T-cell (primary cell): Measurements from ENCODE around the gene WDR46. TPM values are rescaled to one million over a fixed set of nuclear protein-coding genes. Genes with fewer than 3 reads are reported as not detected.
A peak's percentile ranks its signal among the peaks of the same experiment; 100 is the strongest.

ENCODE experiments used
- ATAC-seq, 4 experiments: fragments of 200-7000 bp in 3 of 4; fragments of 150-1000 bp in 1 of 4; cut with Tn5 transposase; replicated peaks in 1 of 4; 1 replicate in 3 of 4; 2 replicates in 1 of 4; pipeline ENCODE4 v1.10.0; 2021; ENCODE audit warnings: moderate library complexity in 3 of 4, mild to moderate bottlenecking in 2 of 4, moderate number of reproducible peaks in 1 of 4
- CTCF ChIA-PET, 2 donors: fragments of 300-600 bp; sonication (Branson Sonifier 250); formaldehyde crosslinking; loops; one replicate each; lab custom pipeline; 2022; ENCODE audit warnings: antibody characterized with exemption in 2 of 2; lab: Charles Lee
- POLR2A ChIA-PET, 2 donors: fragments of 300-600 bp; sonication (Branson Sonifier 250); formaldehyde crosslinking; loops; one replicate each; lab custom pipeline; 2022; ENCODE audit warnings: antibody characterized with exemption in 2 of 2; lab: Charles Lee
- DNase-seq, 35 experiments: peaks; one replicate each; pipeline versions ENCODE4 v3.0.0 to v3.0.0-alpha.2; 2013 to 2023
- H3K27ac ChIP-seq: one replicate; pipeline ENCODE4 v1.5.1; 2013; ENCODE audit warnings: low read length
- H3K27me3 ChIP-seq, 2 experiments: replicated peaks in 1 of 2; 1 replicate in 1 of 2; 2 replicates in 1 of 2; pipeline versions ENCODE4 v1.6.1 to v1.7.0; 2013; ENCODE audit warnings: low read length in 1 of 2, mixed read lengths in 1 of 2; ENCODE audit not compliant: control insufficient read depth in 2 of 2, insufficient read depth in 2 of 2; ENCODE audit errors: extremely low read depth in 1 of 2
- H3K36me3 ChIP-seq, 2 donors: 1 replicate in 1 of 2; 2 replicates in 1 of 2; pipeline versions ENCODE4 v1.6.1 to v1.7.0; 2013; ENCODE audit warnings: low read length in 1 of 2; ENCODE audit not compliant: control insufficient read depth in 2 of 2, insufficient read depth in 1 of 2; ENCODE audit errors: extremely low read depth in 1 of 2
- H3K4me1 ChIP-seq, 2 experiments: 1 replicate in 1 of 2; 2 replicates in 1 of 2; pipeline versions ENCODE4 v1.6.1 to v1.7.0; 2013; ENCODE audit warnings: low read length in 2 of 2, mixed read lengths in 1 of 2; ENCODE audit not compliant: insufficient read depth in 2 of 2, control insufficient read depth in 1 of 2; ENCODE audit errors: extremely low read depth in 1 of 2
- H3K4me3 ChIP-seq, 2 donors: 1 replicate in 1 of 2; 2 replicates in 1 of 2; pipeline versions ENCODE4 v1.5.1 to v1.7.0; 2013; ENCODE audit warnings: mild to moderate bottlenecking in 2 of 2, low read length in 1 of 2, moderate library complexity in 1 of 2; ENCODE audit not compliant: control insufficient read depth in 1 of 2; ENCODE audit errors: extremely low read depth in 1 of 2
- H3K9me3 ChIP-seq: 2 replicates; pipeline ENCODE4 v1.7.0; 2013
- H3K27ac Mint-ChIP-seq, 2 donors: one replicate each; pipeline ENCODE4 v1.8.0; 2020 to 2021; ENCODE audit warnings: mild to moderate bottlenecking in 2 of 2, mixed read lengths in 2 of 2
- H3K27me3 Mint-ChIP-seq, 2 donors: one replicate each; pipeline ENCODE4 v1.8.0; 2021 to 2022; ENCODE audit warnings: mixed read lengths in 2 of 2
- H3K36me3 Mint-ChIP-seq: one replicate; pipeline ENCODE4 v1.8.0; 2021; ENCODE audit warnings: mixed read lengths
- H3K4me1 Mint-ChIP-seq, 3 donors: one replicate each; pipeline ENCODE4 v1.8.0; 2020 to 2022; ENCODE audit warnings: mixed read lengths in 3 of 3, mild to moderate bottlenecking in 1 of 3
- H3K4me3 Mint-ChIP-seq, 3 donors: one replicate each; pipeline ENCODE4 v1.8.0; 2020 to 2022; ENCODE audit warnings: mild to moderate bottlenecking in 3 of 3, mixed read lengths in 3 of 3, moderate library complexity in 3 of 3
- H3K9me3 Mint-ChIP-seq, 3 donors: one replicate each; pipeline ENCODE4 v1.8.0; 2020 to 2022; ENCODE audit warnings: mixed read lengths in 3 of 3
- WGBS: methylation state at CpG from one replicate; pipeline ENCODE4 v1.1.5; 2013; ENCODE audit warnings: missing lambda C conversion rate; ENCODE audit not compliant: insufficient coverage; 5-methylcytosine and 5-hydroxymethylcytosine counted together
- total RNA-seq, 35 experiments: library from RNA in 6 of 35; stranded (reverse) in 6 of 35; fragments of 120-200 nt in 1 of 35; gene quantifications; one replicate each; pipeline versions ENCODE4 v1.2.1 to v1.2.4 and lab custom pipeline; 2013 to 2026

The WDR46 gene
- total RNA-seq, 5 donors from 2014 or later (not counting 1 experiment from before 2014, with no cell fraction given): 38.3 to 74.4 (median 60.4) TPM

DNA sequence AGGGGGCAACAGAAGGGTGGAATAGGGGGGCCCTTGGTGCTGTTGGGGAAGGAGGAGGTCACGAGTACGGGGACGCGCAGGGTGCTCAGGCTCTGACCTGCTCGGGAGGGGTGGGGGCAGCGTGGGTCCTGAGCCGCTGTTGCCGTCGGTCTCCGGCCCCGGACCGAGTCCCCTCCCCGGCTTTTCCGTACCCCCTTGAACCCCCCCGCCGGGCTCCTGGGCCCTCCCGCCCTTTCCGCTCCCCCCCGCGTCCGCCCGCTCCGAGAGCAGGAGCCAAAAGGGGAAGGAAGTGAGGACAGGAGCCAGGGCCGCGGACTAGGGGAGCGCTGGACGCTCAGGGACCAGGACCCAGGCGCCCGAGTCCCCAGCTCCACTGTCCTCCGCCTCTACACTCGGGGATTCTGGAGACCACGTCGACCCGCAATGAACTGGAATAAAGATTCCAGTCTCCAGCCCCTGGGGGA lies 9.8 kb upstream of the WDR46 start, which contains the start of gene RGL2:
TSS of gene RGL2 (minus strand) at position 170 of the 464 bp plus-strand sequence. CDS start 332 bp downstream, outside the sequence.
- peak; percentile 25 to 64 (median 58) for ATAC-seq
- H3K4me1 Mint-ChIP-seq: peaks cover 32 to 55% (median 40%) of the 10 kb centered on the region in 3 donors
- DNase-seq: peak in 30 of 35 experiments; percentile 19 to 73 (median 53)
- Histone ChIP-seq H3K9me3 (no peaks in the 10 kb centered on the region), H3K27me3 (no peaks in the 10 kb centered on the region), H3K36me3 (peaks cover 3 to 53% of the 10 kb centered on the region in 2 donors), H3K27ac (peak within 1 kb of the TSS; percentile 88), H3K4me1 (peaks cover 7 to 36% of the 10 kb centered on the region in 2 experiments), H3K4me3 (peak within 1 kb of the TSS; percentile 89 to 91)
- peaks cover 28% of the 10 kb centered on the region for H3K36me3 Mint-ChIP-seq
- no peaks in the 10 kb centered on the region for H3K9me3 Mint-ChIP-seq
- peak within 1 kb of the TSS; percentile 95 to 99 (median 99) for H3K4me3 Mint-ChIP-seq
- H3K27ac Mint-ChIP-seq: peak within 1 kb of the TSS; percentile 99 to 100
- 0% methylated on average over 20 of the region's 34 CpGs for WGBS
- ChIA-PET POLR2A (interaction anchor here (0.7 to 1.9 kb wide), 6 partner anchors 11 to 327 kb away, joined by 4 to 12 read pairs (median 6); partner anchors contain the start of gene ZBTB22 (in 1 of the 2)), CTCF (interaction anchor here (0.7 to 1.6 kb wide), 11 partner anchors 10 to 438 kb away, joined by 3 to 16 read pairs (median 9); partner anchors contain the start of genes B3GALT4 (in 1 of the 2), PFDN6 (in 1 of the 2), RPS18 (in 1 of the 2) and VPS52 (in 1 of the 2))
- H3K27me3 Mint-ChIP-seq: no peaks in the 10 kb centered on the region

DNA sequence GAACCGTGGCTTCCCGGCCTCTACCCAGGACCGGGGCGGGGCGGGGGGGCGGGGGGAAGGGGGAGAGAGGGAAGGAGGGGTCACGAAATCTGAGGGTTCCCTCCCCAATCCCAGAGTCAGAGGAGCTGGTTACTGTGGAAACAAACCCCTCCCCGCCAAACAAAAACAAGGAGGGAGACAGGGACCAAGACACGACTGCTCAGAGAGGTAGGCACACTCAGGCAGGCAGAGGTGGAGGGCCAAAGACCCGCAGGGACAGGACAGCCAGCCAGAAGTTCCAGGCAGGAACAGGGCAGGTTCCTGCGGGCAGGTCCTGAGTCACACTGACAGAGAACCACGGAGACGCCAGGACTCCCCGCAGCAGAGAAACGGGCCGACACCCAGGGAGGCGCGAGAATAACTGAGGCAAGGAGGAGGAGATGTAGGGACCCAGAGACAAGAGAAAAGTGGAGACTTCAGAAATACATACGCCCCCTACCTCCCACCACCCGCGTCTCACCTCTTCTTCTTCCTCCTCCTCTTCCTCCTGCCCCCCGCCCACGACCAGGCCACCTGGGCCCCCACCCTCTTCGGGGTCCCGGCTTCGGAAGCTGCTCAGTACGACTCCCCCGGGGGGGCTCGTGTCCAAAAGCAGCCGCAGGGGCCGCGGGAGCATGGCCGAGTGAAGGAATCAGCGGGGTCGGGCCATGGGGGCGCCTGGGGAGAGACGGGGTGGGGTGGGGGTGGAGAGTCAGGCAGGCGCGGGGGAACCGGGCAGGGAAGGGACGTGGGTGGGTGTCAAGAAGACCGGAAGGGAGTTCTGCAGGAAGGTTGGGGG lies 9.1 kb upstream of the WDR46 start:
- H3K4me1 Mint-ChIP-seq: peaks cover 29 to 51% (median 37%) of the 10 kb centered on the region in 3 donors
- H3K4me1 ChIP-seq: peaks cover 7 to 36% of the 10 kb centered on the region in 2 experiments
- ATAC-seq (peak; percentile 3 to 41 (median 5)), DNase-seq (peak in 30 of 35 experiments; percentile 24 to 82 (median 56))
- no peaks in the 10 kb centered on the region for H3K9me3 Mint-ChIP-seq
- under 1% methylated on average over 19 of the region's 42 CpGs for WGBS
- H3K4me3 ChIP-seq: peak overlapping the region; percentile 89 to 91
- CTCF ChIA-PET: interaction anchor here in 1 of 2 donors (0.5 to 1.6 kb wide), 8 partner anchors 9 to 222 kb away, joined by 3 to 16 read pairs (median 4); partner anchors contain the start of genes B3GALT4, RPS18, VPS52 and WDR46
- peaks cover 23% of the 10 kb centered on the region for H3K36me3 Mint-ChIP-seq
- no peaks in the 10 kb centered on the region for H3K27me3 Mint-ChIP-seq
- POLR2A ChIA-PET: interaction anchor here (0.7 to 1.9 kb wide), 5 partner anchors 9 to 82 kb away, joined by 3 to 12 read pairs (median 6); partner anchors contain the start of genes WDR46 (in 2 of the 2) and ZBTB22 (in 1 of the 2)
- peaks cover 3 to 53% of the 10 kb centered on the region in 2 donors for H3K36me3 ChIP-seq
- no peaks in the 10 kb centered on the region for H3K27me3 ChIP-seq
- peak overlapping the region; percentile 88 for H3K27ac ChIP-seq
- peak overlapping the region; percentile 95 to 99 (median 99) for H3K4me3 Mint-ChIP-seq
- H3K27ac Mint-ChIP-seq: peak overlapping the region; percentile 95 to 98
- H3K9me3 ChIP-seq: no peaks in the 10 kb centered on the region

DNA sequence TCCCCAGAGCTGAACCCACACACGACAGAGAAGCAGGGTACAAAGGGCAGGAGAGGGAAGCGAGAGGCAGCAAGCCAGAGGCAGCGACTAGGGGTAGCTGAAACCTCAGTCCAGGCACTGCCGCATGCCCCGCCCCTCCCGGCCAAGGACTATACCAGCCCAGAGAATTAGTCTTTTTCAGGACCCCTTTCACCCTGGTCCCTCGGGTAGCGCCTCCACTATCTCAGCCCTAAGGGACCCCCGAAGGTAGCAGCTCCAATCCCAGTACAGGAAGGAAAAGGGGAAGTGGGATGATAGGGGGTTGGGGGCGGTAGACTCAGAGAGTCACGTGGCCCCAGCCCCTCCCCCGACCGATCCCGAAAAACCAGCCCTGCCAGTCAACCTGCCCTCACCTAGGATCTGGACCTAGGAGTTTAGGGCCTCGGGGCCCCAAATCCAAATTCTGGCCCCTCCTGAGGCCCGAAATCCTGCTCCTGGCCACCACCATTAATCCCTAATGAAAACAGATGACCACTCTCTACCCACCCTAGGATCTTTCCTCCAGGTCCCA lies 8.4 kb upstream of the WDR46 start:
- Mint-ChIP-seq H3K4me3 (peak overlapping the region; percentile 53 to 99 (median 63)), H3K9me3 (no peaks in the 10 kb centered on the region), H3K27me3 (no peaks in the 10 kb centered on the region), H3K4me1 (peaks cover 29 to 51% (median 37%) of the 10 kb centered on the region in 3 donors), H3K36me3 (peaks cover 27% of the 10 kb centered on the region), H3K27ac (peak overlapping the region; percentile 78 to 87)
- peak overlapping the region in 1 of 2 donors; percentile 89 for H3K4me3 ChIP-seq
- no peak for DNase-seq
- H3K27ac ChIP-seq: peak overlapping the region; percentile 74
- ChIA-PET CTCF (interaction anchor here in 1 of 2 donors (0.5 to 1.2 kb wide), 7 partner anchors 9 to 223 kb away, joined by 3 to 6 read pairs (median 4); partner anchors contain the start of genes RPS18, VPS52 and WDR46), POLR2A (interaction anchor here (0.7 to 1.9 kb wide), 3 partner anchors 9 to 15 kb away, joined by 3 to 6 read pairs (median 6); partner anchors contain the start of gene WDR46 (in 2 of the 2))
- WGBS: 17% methylated on average over 1 of the region's 16 CpGs
- H3K9me3 ChIP-seq: no peaks in the 10 kb centered on the region
- peaks cover 7 to 36% of the 10 kb centered on the region in 2 experiments for H3K4me1 ChIP-seq
- no peak for ATAC-seq
- H3K36me3 ChIP-seq: peaks cover 0 to 52% of the 10 kb centered on the region in 2 donors
- H3K27me3 ChIP-seq: no peaks in the 10 kb centered on the region

DNA sequence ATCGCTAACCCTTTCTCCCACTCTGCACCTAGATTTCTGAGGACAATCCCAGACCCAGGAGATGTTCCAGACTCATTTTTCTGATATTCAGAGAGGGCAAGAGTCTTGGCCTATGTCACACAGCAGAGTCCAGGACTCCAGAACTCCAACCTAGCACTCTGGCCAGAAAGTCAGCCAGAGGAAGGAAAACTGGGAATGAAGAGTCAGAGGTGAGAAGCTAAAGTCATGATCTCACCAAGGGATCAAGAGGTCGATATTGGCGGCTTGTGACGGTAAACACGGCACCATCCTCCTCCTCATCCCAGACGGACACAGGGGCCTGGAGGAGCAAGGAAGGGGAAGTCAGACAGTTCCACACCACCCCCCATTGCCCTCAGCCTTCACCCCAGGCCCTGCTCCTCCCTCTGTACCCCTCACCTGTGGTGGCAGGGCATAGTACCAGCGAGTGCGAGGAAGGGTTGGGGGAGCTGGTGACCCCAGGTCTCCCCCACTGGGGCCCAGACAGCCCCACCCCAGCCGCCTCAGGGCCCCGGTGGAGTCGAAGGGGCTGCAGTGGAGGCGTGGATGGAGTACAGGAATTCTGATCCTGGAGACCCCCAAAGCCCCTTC lies 7.9 kb upstream of the WDR46 start:
- H3K27ac ChIP-seq: peak overlapping the region; percentile 74
- Mint-ChIP-seq H3K27ac (peak overlapping the region; percentile 85 to 87), H3K9me3 (no peaks in the 10 kb centered on the region), H3K36me3 (peaks cover 32% of the 10 kb centered on the region), H3K27me3 (no peaks in the 10 kb centered on the region), H3K4me3 (peak overlapping the region; percentile 53 to 99 (median 63)), H3K4me1 (peaks cover 29 to 51% (median 37%) of the 10 kb centered on the region in 3 donors)
- H3K4me1 ChIP-seq: peaks cover 7 to 36% of the 10 kb centered on the region in 2 experiments
- H3K27me3 ChIP-seq: no peaks in the 10 kb centered on the region
- WGBS: 100% methylated on average over 3 of the region's 12 CpGs
- H3K9me3 ChIP-seq: no peaks in the 10 kb centered on the region
- peak overlapping the region in 1 of 2 donors; percentile 89 for H3K4me3 ChIP-seq
- ATAC-seq (no peak), DNase-seq (no peak)
- CTCF ChIA-PET: interaction anchor here in 1 of 2 donors (0.6 to 1.2 kb wide), 3 partner anchors 8 to 102 kb away, joined by 3 to 6 read pairs (median 3); partner anchors contain the start of gene WDR46
- POLR2A ChIA-PET: interaction anchor here (1.2 to 1.9 kb wide), 2 partner anchors 12 to 15 kb away, joined by 4 to 6 read pairs; no protein-coding TSS in a partner anchor
- H3K36me3 ChIP-seq: peaks cover 0 to 55% of the 10 kb centered on the region in 2 donors

DNA sequence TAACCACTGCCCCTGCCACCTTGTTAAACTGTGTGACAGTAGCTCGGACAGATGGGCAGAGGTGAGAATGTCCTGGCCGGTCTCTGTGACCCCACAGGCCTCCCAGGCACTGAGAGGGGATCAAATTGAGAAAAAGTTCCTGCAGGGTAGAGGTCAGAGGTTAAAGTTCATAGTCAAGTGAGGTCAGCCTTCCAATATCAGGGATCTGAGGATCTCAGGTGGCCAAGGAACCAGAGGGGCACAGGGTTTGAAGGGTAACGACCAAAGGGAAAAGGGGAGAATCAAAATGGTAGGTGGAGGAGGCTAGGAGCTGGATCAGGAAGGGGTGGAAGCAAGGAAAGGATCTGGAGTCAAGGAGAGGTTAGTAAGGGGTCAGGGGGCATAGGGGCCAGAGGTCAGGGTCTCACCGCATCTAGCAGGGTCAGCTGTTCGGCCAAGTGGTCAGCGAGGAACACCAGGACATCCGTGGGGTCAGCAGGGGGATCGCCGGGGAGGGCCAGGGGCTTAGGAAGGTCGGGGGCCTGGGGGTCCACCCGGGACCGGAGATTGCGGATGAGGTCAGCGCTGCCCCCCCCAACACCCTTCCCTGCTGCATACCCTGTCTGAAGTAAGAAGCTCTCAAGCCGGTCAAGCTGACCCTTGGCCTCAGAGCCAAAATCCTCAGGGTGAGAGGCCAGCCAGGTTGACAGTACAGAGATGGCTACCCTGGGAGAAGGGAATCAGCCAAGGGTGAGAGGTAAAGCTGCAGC lies 6.8 kb upstream of the WDR46 start:
- H3K4me3 Mint-ChIP-seq: peak overlapping the region in 1 of 3 donors; percentile 15
- peaks cover 0 to 58% of the 10 kb centered on the region in 2 donors for H3K36me3 ChIP-seq
- WGBS: 87% methylated on average over 6 of the region's 15 CpGs
- POLR2A ChIA-PET: interaction anchor here in 1 of 2 donors (0.5 to 1.2 kb wide), 2 partner anchors 13 to 85 kb away, joined by 3 to 4 read pairs; no protein-coding TSS in a partner anchor
- no peaks in the 10 kb centered on the region for H3K27me3 ChIP-seq
- CTCF ChIA-PET: interaction anchor here in 1 of 2 donors (1.0 kb wide), 1 partner anchor 101 kb away, joined by 3 read pairs; no protein-coding TSS in a partner anchor
- no peak for DNase-seq
- no peaks in the 10 kb centered on the region for H3K9me3 Mint-ChIP-seq
- H3K4me1 ChIP-seq: peaks cover 7 to 33% of the 10 kb centered on the region in 2 experiments
- peak overlapping the region; percentile 55 to 80 for H3K27ac Mint-ChIP-seq
- peaks cover 33% of the 10 kb centered on the region for H3K36me3 Mint-ChIP-seq
- no peak overlapping the region for H3K4me3 ChIP-seq
- H3K9me3 ChIP-seq: no peaks in the 10 kb centered on the region
- no peak for ATAC-seq
- no peaks in the 10 kb centered on the region for H3K27me3 Mint-ChIP-seq
- H3K27ac ChIP-seq: no peak overlapping the region
- H3K4me1 Mint-ChIP-seq: peaks cover 33 to 47% (median 38%) of the 10 kb centered on the region in 3 donors
